Muscle of leg (tissue), 11 donors: Measurements from ENCODE around the gene RFX7. TPM values are rescaled to one million over a fixed set of nuclear protein-coding genes. Genes with fewer than 3 reads are reported as not detected.

ENCODE experiments used
- DNase-seq: peaks from one replicate; pipeline ENCODE4 v3.0.0; 2013
- H3K27ac ChIP-seq: one replicate; pipeline ENCODE4 v1.5.1; 2013; ENCODE audit warnings: mild to moderate bottlenecking, low read length, control low read depth
- H3K27me3 ChIP-seq: one replicate; pipeline ENCODE4 v1.6.1; 2013; ENCODE audit warnings: low read length; ENCODE audit not compliant: control insufficient read depth, insufficient read depth
- H3K36me3 ChIP-seq: one replicate; pipeline ENCODE4 v1.6.1; 2013; ENCODE audit warnings: low read length; ENCODE audit not compliant: control insufficient read depth, insufficient read depth
- H3K4me1 ChIP-seq: one replicate; pipeline ENCODE4 v1.6.1; 2013; ENCODE audit warnings: low read length; ENCODE audit not compliant: control insufficient read depth, insufficient read depth
- H3K4me3 ChIP-seq: one replicate; pipeline ENCODE4 v1.5.1; 2013; ENCODE audit warnings: low read length, control low read depth
- H3K9me3 ChIP-seq: replicated peaks from 2 replicates; pipeline ENCODE4 v1.6.1; 2013; ENCODE audit warnings: low read depth, low read length; ENCODE audit not compliant: control insufficient read depth
- WGBS: methylation state at CpG from one replicate; pipeline ENCODE4 v1.1.5; 2013; ENCODE audit warnings: missing lambda C conversion rate; ENCODE audit not compliant: insufficient coverage; 5-methylcytosine and 5-hydroxymethylcytosine counted together
- polyA plus RNA-seq, 8 donors: library from polyadenylated mRNA; unstranded; fragments of 120-200 nt; gene quantifications; one replicate each; pipeline versions ENCODE4 v1.2.1 to v1.2.3, GENCODE V29; 2013; ENCODE audit warnings: inconsistent platforms in 1 of 8, low replicate concordance in 1 of 8; ENCODE audit not compliant: insufficient read length in 8 of 8, insufficient read depth in 1 of 8
- total RNA-seq: library from RNA; stranded (reverse); fragments of 120-200 nt; gene quantifications from one replicate; pipeline ENCODE4 v1.2.4, GENCODE V29; 2013

Gene RFX7
- total and polyA plus RNA-seq, 9 donors, result 6.1 to 14.5 (median 11.0) TPM

DNA sequence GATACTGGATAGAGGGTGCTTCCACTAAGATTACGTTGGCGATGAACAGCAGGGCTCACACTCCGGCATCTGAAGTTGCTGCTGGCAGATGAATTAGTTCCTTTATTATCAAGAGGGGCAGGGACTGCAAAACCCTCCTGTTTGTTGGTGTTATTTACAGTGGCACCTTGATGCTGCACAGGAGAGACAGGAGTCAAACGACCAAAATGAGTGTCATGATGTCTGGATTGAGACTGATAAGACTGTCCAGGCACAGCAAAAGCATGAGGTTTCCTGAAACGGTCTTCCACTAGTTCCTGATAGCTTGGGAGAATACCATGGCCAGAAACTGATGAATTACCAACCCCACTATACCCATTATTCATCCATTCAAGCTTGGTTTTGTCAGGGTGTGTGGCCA, 149.5 kb downstream of the RFX7 start:
- Histone ChIP-seq H3K4me3 (no peak overlapping the region), H3K36me3 (peaks cover 36% of the 10 kb centered on the region), H3K9me3 (no peaks in the 10 kb centered on the region), H3K4me1 (no peaks in the 10 kb centered on the region), H3K27ac (no peak overlapping the region), H3K27me3 (no peaks in the 10 kb centered on the region)
- no peak for DNase-seq
- WGBS, result 89% methylated on average over 4 of the region's 5 CpGs

DNA sequence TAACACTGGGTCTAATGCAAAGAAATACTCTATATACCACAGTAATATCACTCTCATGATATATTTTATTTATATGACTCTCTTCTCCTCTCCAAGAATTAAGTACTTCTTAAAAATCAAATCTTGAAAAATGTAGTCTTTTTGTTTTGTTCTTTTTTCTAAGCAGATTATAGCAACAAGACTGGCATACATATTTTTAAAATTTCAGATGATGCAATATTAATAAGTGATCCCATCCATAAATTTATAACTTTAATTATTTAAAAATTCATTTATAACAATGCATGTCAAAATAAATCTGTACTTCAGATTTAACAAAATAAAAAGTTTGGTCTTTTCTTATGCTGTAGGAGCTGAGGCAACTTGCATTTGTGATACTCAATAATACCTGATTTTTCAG, 155.3 kb downstream of the RFX7 start:
- no peaks in the 10 kb centered on the region for H3K27me3 ChIP-seq
- no peak overlapping the region for H3K4me3 ChIP-seq
- H3K4me1 ChIP-seq, result no peaks in the 10 kb centered on the region
- H3K27ac ChIP-seq, result no peak overlapping the region
- H3K36me3 ChIP-seq, result peaks cover 2% of the 10 kb centered on the region
- H3K9me3 ChIP-seq, result no peaks in the 10 kb centered on the region
- no peak for DNase-seq

DNA sequence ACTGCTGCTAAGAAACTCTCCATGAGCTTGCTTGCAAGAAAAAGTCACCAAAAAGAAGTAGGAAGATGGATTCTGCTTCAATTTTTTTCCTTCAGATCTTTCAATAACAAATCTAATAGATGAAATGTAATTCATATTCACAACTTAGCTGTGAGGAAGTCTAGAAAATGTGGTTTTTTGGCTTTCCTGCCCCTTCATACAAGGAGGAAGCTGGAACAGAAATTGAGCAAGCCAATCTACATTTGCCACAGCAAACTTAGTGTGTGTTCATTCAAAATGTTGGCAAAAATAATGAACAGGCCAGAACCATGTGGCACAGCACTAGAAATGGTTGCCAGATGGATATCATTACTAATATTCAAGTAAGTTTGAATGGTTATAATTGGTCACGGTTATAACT, 157.1 kb downstream of the RFX7 start:
- H3K4me1 ChIP-seq, result no peaks in the 10 kb centered on the region
- H3K4me3 ChIP-seq, result no peak overlapping the region
- no CpG with 5 or more reads among the region's 1 CpG for WGBS
- H3K27ac ChIP-seq, result no peak overlapping the region
- no peak for DNase-seq
- no peaks in the 10 kb centered on the region for H3K9me3 ChIP-seq
- H3K36me3 ChIP-seq, result no peaks in the 10 kb centered on the region
- no peaks in the 10 kb centered on the region for H3K27me3 ChIP-seq

DNA sequence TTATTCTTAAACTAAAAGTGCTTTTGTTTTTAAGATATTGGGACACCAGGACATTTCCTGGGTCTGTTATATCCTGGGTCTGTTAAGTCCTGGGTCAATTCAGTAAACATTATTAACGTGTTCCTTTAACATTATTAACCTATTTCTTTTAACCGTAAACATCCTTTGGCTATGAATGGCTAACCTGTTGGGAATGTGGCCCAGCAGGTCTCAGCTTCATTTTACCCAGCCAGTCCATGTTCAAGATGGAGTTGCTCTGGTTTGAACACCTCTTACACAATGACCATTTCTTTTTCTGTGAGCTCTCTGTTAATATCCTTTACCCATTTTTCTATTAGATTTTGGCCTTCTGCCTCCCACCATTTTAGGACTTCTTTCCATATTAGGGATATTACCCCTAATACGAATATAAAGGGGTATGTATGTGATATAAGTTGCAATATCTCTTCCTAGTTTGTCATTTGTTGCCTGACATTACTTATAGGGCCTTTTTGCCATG, 161.4 kb downstream of the RFX7 start:
- Histone ChIP-seq H3K4me1 (no peaks in the 10 kb centered on the region), H3K27ac (no peak overlapping the region), H3K36me3 (no peaks in the 10 kb centered on the region), H3K27me3 (no peaks in the 10 kb centered on the region), H3K4me3 (no peak overlapping the region), H3K9me3 (no peaks in the 10 kb centered on the region)
- DNase-seq, result no peak
- no CpG with 5 or more reads among the region's 3 CpGs for WGBS

DNA sequence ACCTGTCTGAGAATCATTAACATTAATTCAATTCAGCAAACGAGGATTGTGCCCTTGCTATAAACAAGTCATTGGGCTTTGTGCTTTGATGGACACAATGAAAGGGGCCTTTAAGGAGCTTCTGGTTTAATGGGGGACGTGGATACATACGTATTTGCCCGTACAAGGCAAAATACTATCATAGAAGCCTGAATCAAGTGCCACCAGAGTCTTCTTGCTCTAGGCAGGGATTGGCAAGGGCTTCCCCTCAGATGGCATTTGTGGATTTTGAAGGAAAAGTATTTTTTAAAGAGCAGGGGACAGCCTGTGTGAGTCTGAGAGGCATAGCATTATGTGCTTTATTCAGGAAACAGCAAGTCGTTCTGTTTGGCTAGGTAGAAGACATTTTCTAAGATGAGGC, 166.6 kb downstream of the RFX7 start:
- 55% methylated on average over 2 of the region's 5 CpGs for whole genome bisulfite sequencing
- no peaks in the 10 kb centered on the region for H3K36me3 ChIP-seq
- H3K27ac ChIP-seq, result no peak overlapping the region
- H3K27me3 ChIP-seq, result no peaks in the 10 kb centered on the region
- no peak overlapping the region for H3K4me3 ChIP-seq
- H3K9me3 ChIP-seq, result no peaks in the 10 kb centered on the region
- H3K4me1 ChIP-seq, result no peaks in the 10 kb centered on the region
- no peak for DNase-seq

DNA sequence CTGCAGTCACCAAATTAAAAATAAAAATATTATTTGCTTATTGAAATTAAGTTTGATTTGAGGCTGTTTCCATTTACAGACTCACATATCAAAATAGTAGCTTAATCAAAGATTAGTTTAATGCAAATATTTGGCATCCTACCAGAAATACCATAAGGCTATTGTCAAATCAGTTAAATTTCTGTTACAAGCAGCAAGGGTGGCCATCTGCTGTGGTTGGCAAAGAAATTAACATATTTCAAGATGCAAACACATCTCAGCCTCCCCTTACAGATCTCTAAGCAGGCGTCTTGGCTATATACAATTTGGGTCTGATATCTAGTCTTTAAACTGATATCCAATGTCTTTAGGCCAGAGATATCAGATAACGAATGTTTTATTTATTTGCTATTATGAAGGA, 167.0 kb downstream of the RFX7 start:
- no peaks in the 10 kb centered on the region for H3K9me3 ChIP-seq
- no peak for DNase-seq
- no peak overlapping the region for H3K27ac ChIP-seq
- no CpG with 5 or more reads among the region's 2 CpGs for WGBS
- no peaks in the 10 kb centered on the region for H3K27me3 ChIP-seq
- H3K4me3 ChIP-seq, result no peak overlapping the region
- H3K4me1 ChIP-seq, result no peaks in the 10 kb centered on the region
- no peaks in the 10 kb centered on the region for H3K36me3 ChIP-seq

DNA sequence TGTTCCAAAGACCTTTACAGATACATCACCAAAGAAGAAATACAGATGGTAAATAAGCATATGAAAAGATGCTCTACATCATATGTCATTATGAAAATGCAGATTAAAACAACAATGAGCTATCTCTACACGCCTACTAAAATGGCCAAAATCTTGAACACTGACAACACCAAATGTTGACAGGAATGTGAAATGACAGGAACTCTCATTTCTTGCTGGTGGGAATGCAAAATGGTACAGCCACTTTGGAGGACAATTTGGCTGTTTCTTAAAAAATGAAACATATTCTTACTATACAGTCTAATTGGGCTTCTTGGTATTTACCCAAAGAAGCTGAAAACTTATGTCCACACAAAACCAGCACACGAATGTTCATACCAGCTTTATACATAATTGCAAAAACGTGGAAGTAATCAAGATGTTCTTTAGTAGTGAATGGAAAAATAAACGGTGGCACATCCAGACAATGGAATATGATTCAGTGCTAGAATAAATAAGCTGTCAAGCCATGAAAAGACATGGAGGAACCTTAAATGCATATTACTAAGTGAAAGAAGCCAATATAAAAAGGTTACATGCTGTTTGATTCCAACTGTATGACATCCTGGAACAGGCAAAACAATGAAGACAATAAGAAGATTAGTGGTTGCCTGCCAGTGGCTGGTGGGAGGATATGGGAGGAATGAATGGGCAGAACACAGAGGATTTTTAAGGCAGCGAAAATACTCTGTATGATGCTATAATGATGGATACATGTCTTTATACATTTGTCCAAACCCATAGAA, 169.0 kb downstream of the RFX7 start:
- Histone ChIP-seq H3K36me3 (no peaks in the 10 kb centered on the region), H3K27ac (no peak overlapping the region), H3K27me3 (no peaks in the 10 kb centered on the region), H3K4me3 (no peak overlapping the region), H3K9me3 (no peaks in the 10 kb centered on the region), H3K4me1 (no peaks in the 10 kb centered on the region)
- WGBS, result 80% methylated on average over 1 of the region's 5 CpGs
- no peak for DNase-seq

DNA sequence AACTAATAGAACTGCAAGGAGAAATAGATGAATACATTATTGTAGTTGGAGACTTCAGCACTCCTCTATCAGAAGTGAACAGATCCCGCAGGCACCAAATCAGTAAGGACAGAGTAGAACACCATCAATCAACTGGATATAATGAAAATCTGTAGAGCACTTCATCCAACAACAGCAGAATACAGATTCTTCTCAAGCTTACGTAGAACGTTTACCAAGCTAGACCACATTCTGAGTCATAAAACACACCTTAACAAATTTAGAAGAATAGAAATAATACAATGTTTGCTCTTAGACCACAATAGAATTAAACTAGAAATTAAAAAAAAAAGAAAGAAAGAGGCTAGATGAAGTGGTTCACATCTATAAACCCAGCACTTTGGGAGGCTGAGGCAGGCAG, 179.5 kb downstream of the RFX7 start:
- H3K4me1 ChIP-seq, result no peaks in the 10 kb centered on the region
- no peaks in the 10 kb centered on the region for H3K9me3 ChIP-seq
- no peak overlapping the region for H3K4me3 ChIP-seq
- no peaks in the 10 kb centered on the region for H3K36me3 ChIP-seq
- no peak for DNase-seq
- no peaks in the 10 kb centered on the region for H3K27me3 ChIP-seq
- no peak overlapping the region for H3K27ac ChIP-seq
- WGBS, result 100% methylated on average over 1 of the region's 3 CpGs

DNA sequence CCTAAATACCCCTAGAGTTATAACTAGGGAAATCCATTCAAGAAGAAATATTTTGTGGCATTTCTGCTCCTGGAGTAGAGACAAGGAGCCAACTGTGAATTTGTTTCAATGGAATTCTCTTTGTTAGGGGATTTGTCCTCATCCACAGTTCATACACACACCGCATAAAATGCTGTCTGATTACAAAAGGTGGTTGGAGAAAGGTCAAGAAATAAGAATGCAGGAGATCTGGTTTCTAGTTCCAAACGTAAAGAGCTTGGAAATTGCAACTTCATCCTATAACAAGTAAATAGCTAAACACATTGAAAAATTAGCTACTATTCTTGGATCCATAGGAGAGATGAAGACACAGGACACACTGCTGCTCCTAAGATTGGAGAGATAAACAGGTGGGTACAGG, 184.0 kb downstream of the RFX7 start:
- Histone ChIP-seq H3K4me1 (no peaks in the 10 kb centered on the region), H3K27ac (no peak overlapping the region), H3K9me3 (no peaks in the 10 kb centered on the region), H3K4me3 (no peak overlapping the region), H3K27me3 (no peaks in the 10 kb centered on the region), H3K36me3 (no peaks in the 10 kb centered on the region)
- no peak for DNase-seq
- no CpG with 5 or more reads among the region's 2 CpGs for WGBS

DNA sequence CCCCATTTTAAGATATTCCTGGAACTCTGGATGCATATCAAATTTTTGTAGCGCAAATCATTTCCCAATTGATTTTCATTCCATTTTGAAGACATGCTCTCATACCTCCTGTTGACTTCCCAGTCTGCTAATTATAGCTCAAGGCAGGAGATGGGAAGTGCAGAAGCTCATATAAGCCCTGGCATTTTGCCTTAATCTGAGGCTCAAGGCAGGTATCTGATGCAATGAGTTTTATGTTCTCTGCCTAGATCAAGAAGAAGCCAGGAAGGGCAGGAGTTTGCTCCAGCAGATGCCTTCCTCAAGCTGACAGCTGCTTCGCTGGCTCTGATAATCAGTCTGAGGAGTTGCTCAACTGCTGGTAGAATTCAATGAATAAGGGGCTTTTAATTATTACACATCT, 184.7 kb downstream of the RFX7 start:
- Histone ChIP-seq H3K27me3 (no peaks in the 10 kb centered on the region), H3K36me3 (no peaks in the 10 kb centered on the region), H3K4me3 (no peak overlapping the region), H3K27ac (no peak overlapping the region), H3K9me3 (no peaks in the 10 kb centered on the region), H3K4me1 (no peaks in the 10 kb centered on the region)
- DNase-seq, result peak; percentile 55
- WGBS, result no CpG with 5 or more reads among the region's 2 CpGs

DNA sequence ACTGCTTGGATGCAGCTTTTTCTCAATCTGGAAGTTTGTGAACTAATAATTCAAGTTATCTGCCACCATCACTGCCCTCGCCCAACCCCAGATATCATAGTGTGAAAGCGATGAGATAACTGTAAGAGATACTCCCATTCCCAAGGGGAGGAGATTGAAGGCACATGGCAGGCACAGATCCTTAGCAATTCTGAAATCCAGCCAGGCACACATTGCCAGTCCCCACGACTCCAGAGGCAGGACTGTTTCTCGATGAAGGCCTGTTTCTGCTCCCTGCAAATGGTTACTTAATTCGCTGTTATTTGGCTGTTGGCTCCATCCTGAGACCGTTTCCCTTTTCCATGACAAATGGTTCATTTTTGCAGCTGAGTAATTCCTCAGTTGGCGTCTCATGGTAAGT, 187.1 kb downstream of the RFX7 start:
- H3K4me3 ChIP-seq, result no peak overlapping the region
- no peak for DNase-seq
- H3K27me3 ChIP-seq, result no peaks in the 10 kb centered on the region
- no peaks in the 10 kb centered on the region for H3K36me3 ChIP-seq
- H3K27ac ChIP-seq, result no peak overlapping the region
- no peaks in the 10 kb centered on the region for H3K9me3 ChIP-seq
- no peaks in the 10 kb centered on the region for H3K4me1 ChIP-seq
- 78% methylated on average over 2 of the region's 7 CpGs for WGBS
